ENCODE data around the gene PLEKHH3. TPM values are rescaled to one million over a fixed set of nuclear protein-coding genes. Genes with fewer than 3 reads are reported as not detected.
A peak's percentile ranks its signal among the peaks of the same experiment; 100 is the strongest.

Gene PLEKHH3
- polyA plus RNA-seq, 1 of the 3 experiments (the other 2 are of a cell fraction), result 12.8 TPM

DNA sequence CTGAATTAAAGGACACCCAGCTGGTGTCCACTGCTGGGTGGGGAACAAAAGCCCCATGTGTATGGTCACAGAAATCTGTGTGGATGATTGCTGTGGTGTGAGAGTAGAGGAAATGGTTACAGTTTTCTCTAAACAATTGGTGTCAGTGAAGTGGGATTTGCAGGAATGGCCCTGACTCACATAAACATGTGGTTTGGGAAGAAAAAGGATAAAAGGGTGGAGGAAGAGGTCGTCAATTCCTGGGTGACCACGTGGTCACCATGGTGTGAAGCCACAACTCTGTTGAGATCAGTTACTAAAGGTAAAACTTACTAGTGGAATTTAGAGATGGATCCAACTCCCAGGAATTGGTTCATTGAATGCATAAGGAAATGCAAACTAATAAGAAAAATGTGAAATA is 21.3 kb downstream of the PLEKHH3 start:
- peaks cover 4 to 20% of the 10 kb centered on the region in 2 experiments; a peak in 2 of 4 replicates for H3K4me1 ChIP-seq (ENCODE audit: control insufficient read depth in 1 of 2, insufficient read depth in 2 of 2, low read depth in 1 of 2, low read length in 1 of 2)
- no peaks in the 10 kb centered on the region for H3K9me3 ChIP-seq
- 85% methylated on average over 2 of the region's 2 CpGs for WGBS (ENCODE audit: low lambda C conversion rate)
- no peak overlapping the region for H3K9ac ChIP-seq
- H3K27me3 ChIP-seq (ENCODE audit: insufficient read depth), result no peaks in the 10 kb centered on the region
- no peak for DNase-seq
- peaks cover 9% of the 10 kb centered on the region; the same call in 1 of the 2 replicates for H3K79me2 ChIP-seq (ENCODE audit: insufficient read depth)
- no peak overlapping the region for H2AFZ ChIP-seq (ENCODE audit: low read depth)
- no peaks in the 10 kb centered on the region for H4K20me1 ChIP-seq (ENCODE audit: insufficient read depth)
- TF ChIP-seq, protein P1, sequence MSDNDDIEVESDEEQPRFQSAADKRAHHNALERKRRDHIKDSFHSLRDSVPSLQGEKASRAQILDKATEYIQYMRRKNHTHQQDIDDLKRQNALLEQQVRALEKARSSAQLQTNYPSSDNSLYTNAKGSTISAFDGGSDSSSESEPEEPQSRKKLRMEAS (IDR thresholded peaks at IDR 0.05; ENCODE audit: low read depth), result 0 out of 2 replicates have a peak, but pooled peaks have one; percentile 15
- TF ChIP-seq RXRA (IDR thresholded peaks at IDR 0.05; ENCODE audit: borderline replicate concordance, low read depth) (no peak), MEF2A (IDR thresholded peaks at IDR 0.05; ENCODE audit: borderline replicate concordance, low read depth) (no peak)
- ChIA-PET CTCF (interaction anchor here (0.8 to 2.5 kb wide), 3 partner anchors 19 to 77 kb away, joined by 3 to 10 read pairs (median 7); no protein-coding TSS in a partner anchor), POLR2A (interaction anchor here (1.0 kb wide), 1 partner anchor 24 kb away, joined by 3 read pairs; no protein-coding TSS in a partner anchor)
- H3K9me2 ChIP-seq, result no peaks in the 10 kb centered on the region
- peaks cover 24% of the 10 kb centered on the region for H3F3A ChIP-seq (replicated peaks; ENCODE audit: insufficient read depth)
- H3K27ac ChIP-seq (ENCODE audit: low read depth in 2 of 2, low read length in 1 of 2), result no peak overlapping the region
- H3K4me2 ChIP-seq, result no peak overlapping the region
- H3K4me3 ChIP-seq (ENCODE audit: low read depth in 2 of 2, low read length in 1 of 2), result no peak overlapping the region
- H3K36me3 ChIP-seq (replicated peaks in 1 of 2; ENCODE audit: control insufficient read depth in 1 of 2, insufficient read depth in 2 of 2, low read length in 1 of 2), result no peaks in the 10 kb centered on the region

DNA sequence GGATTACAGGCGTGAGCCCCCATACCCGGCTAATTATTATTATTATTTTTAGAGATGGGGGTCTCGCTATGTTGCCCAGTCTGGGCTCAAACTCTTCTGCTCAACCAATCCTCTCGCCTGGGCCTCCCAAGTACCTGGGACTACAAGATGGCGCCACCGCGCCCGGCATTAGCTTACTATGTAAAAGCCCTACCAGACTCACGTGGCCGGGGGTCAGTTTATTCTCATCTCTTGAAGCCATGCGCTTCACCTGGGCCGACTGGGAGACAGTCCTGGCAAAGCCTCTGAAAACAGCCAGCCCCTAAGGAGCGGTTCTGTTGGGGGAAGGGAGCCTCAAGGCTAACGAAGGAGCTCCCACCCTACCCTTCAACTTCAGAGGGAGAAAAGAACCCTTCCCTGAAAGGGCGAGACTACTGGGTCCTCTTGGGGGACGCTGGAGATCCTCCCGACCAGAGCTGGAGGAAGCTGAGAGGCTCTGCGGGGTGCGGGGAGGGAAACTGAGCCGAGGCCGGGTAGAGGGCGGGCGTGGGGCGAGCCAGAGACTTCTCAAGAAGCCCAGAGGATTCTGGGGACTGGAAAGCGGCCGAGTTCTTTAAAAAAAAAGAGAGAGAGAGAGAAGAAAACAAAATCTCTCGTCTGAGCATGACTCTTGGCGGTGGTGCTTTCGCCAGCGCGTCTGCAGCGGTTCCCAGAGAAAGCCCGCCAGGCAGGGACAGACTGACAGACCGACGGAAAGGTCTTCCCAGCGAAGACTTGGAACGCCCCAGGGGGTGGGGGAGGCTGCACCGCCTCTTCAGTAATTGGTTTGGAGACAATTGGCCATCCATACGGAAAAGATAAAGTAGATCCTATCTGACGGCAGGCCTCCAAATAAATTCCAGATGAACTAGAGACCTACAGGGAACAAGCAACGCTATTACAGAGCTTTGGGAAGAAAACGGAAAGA is 23.3 kb downstream of the PLEKHH3 start:
- Histone ChIP-seq H3K27me3 (ENCODE audit: insufficient read depth) (no peaks in the 10 kb centered on the region), H3K79me2 (ENCODE audit: insufficient read depth) (no peaks in the 10 kb centered on the region), H3K9ac (peak overlapping the region; percentile 58), H3K36me3 (replicated peaks in 1 of 2; ENCODE audit: control insufficient read depth in 1 of 2, insufficient read depth in 2 of 2, low read length in 1 of 2) (no peaks in the 10 kb centered on the region), H4K20me1 (ENCODE audit: insufficient read depth) (no peaks in the 10 kb centered on the region), H2AFZ (ENCODE audit: low read depth) (peak overlapping the region; percentile 99), H3K4me3 (ENCODE audit: low read depth in 2 of 2, low read length in 1 of 2) (peak overlapping the region; percentile 32 to 40), H3K9me2 (no peaks in the 10 kb centered on the region), H3K4me2 (peak overlapping the region; percentile 71), H3K9me3 (no peaks in the 10 kb centered on the region), H3K4me1 (ENCODE audit: control insufficient read depth in 1 of 2, insufficient read depth in 2 of 2, low read depth in 1 of 2, low read length in 1 of 2) (peaks cover 0 to 12% of the 10 kb centered on the region in 2 experiments; a peak in 1 of 4 replicates), H3F3A (replicated peaks; ENCODE audit: insufficient read depth) (peaks cover 20% of the 10 kb centered on the region), H3K27ac (ENCODE audit: low read depth in 2 of 2, low read length in 1 of 2) (peak overlapping the region; percentile 87 to 93)
- CTCF ChIA-PET, result interaction anchor here (0.9 to 2.5 kb wide), 9 partner anchors 10 to 109 kb away, joined by 3 to 13 read pairs (median 5); partner anchors contain the start of genes PLEKHH3 and PSMC3IP
- POLR2A ChIA-PET, result interaction anchor here (1.1 to 3.1 kb wide), 11 partner anchors 8 to 75 kb away, joined by 3 to 22 read pairs (median 8); partner anchors contain the start of genes PLEKHH3, RETREG3 and TUBG1
- peak; percentile 83 for DNase-seq
- WGBS (ENCODE audit: low lambda C conversion rate), result 34% methylated on average over 41 of the region's 42 CpGs
- no peak for TF ChIP-seq FOSL2 (IDR thresholded peaks at IDR 0.05; ENCODE audit: borderline replicate concordance, low read depth)
- TF ChIP-seq NRF1 (IDR thresholded peaks at IDR 0.05; ENCODE audit: low read depth, low read length), result no peak
- TF ChIP-seq RXRA (IDR thresholded peaks at IDR 0.05; ENCODE audit: borderline replicate concordance, low read depth), result peak; percentile 36; the same call in 1 of the 2 replicates
- TF ChIP-seq, protein P2, sequence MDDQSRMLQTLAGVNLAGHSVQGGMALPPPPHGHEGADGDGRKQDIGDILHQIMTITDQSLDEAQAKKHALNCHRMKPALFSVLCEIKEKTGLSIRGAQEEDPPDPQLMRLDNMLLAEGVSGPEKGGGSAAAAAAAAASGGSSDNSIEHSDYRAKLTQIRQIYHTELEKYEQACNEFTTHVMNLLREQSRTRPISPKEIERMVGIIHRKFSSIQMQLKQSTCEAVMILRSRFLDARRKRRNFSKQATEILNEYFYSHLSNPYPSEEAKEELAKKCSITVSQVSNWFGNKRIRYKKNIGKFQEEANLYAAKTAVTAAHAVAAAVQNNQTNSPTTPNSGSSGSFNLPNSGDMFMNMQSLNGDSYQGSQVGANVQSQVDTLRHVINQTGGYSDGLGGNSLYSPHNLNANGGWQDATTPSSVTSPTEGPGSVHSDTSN (IDR thresholded peaks at IDR 0.05), result peak; percentile 52
- peak; percentile 40; the same call in 1 of the 2 replicates for TF ChIP-seq NFIC (IDR thresholded peaks at IDR 0.05; ENCODE audit: borderline replicate concordance)
- no peak for TF ChIP-seq MEF2A (IDR thresholded peaks at IDR 0.05; ENCODE audit: borderline replicate concordance, low read depth)
- TF ChIP-seq MXI1 (IDR thresholded peaks at IDR 0.05; ENCODE audit: low read depth, low read length), result peak; percentile 79
- TF ChIP-seq CHD2 (IDR thresholded peaks at IDR 0.05; ENCODE audit: low read length, partially characterized antibody), result peak; percentile 96
- TF ChIP-seq, protein P3, sequence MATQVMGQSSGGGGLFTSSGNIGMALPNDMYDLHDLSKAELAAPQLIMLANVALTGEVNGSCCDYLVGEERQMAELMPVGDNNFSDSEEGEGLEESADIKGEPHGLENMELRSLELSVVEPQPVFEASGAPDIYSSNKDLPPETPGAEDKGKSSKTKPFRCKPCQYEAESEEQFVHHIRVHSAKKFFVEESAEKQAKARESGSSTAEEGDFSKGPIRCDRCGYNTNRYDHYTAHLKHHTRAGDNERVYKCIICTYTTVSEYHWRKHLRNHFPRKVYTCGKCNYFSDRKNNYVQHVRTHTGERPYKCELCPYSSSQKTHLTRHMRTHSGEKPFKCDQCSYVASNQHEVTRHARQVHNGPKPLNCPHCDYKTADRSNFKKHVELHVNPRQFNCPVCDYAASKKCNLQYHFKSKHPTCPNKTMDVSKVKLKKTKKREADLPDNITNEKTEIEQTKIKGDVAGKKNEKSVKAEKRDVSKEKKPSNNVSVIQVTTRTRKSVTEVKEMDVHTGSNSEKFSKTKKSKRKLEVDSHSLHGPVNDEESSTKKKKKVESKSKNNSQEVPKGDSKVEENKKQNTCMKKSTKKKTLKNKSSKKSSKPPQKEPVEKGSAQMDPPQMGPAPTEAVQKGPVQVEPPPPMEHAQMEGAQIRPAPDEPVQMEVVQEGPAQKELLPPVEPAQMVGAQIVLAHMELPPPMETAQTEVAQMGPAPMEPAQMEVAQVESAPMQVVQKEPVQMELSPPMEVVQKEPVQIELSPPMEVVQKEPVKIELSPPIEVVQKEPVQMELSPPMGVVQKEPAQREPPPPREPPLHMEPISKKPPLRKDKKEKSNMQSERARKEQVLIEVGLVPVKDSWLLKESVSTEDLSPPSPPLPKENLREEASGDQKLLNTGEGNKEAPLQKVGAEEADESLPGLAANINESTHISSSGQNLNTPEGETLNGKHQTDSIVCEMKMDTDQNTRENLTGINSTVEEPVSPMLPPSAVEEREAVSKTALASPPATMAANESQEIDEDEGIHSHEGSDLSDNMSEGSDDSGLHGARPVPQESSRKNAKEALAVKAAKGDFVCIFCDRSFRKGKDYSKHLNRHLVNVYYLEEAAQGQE (IDR thresholded peaks at IDR 0.05; ENCODE audit: low read depth, low read length), result 0 out of 2 replicates have a peak, but pooled peaks have one; percentile 6
- TF ChIP-seq RCOR1 (IDR thresholded peaks at IDR 0.05; ENCODE audit: low read length), result peak; percentile 99
- no peak for TF ChIP-seq JUND (IDR thresholded peaks at IDR 0.05)
- TF ChIP-seq SIN3A (IDR thresholded peaks at IDR 0.05; ENCODE audit: borderline replicate concordance, low read depth, low read length), result peak; percentile 52; the same call in 1 of the 2 replicates
- TF ChIP-seq GATA2 (CRISPR knock-in tag; IDR thresholded peaks at IDR 0.05), result peak; percentile 98
- TF ChIP-seq, protein P4, sequence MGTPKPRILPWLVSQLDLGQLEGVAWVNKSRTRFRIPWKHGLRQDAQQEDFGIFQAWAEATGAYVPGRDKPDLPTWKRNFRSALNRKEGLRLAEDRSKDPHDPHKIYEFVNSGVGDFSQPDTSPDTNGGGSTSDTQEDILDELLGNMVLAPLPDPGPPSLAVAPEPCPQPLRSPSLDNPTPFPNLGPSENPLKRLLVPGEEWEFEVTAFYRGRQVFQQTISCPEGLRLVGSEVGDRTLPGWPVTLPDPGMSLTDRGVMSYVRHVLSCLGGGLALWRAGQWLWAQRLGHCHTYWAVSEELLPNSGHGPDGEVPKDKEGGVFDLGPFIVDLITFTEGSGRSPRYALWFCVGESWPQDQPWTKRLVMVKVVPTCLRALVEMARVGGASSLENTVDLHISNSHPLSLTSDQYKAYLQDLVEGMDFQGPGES (IDR thresholded peaks at IDR 0.05; ENCODE audit: low read depth, low read length), result no peak
- 0 out of 2 replicates have a peak, but pooled peaks have one; percentile 25 for TF ChIP-seq RAD21 (IDR thresholded peaks at IDR 0.05; ENCODE audit: low read length)
- peak; percentile 74 for TF ChIP-seq FOXJ3 (CRISPR knock-in tag; IDR thresholded peaks at IDR 0.05)
- peak; percentile 94 for TF ChIP-seq TCF12 (IDR thresholded peaks at IDR 0.05)
- TF ChIP-seq EP300 (IDR thresholded peaks at IDR 0.05; ENCODE audit: borderline replicate concordance in 1 of 2, low read depth in 1 of 2, low read length in 1 of 2), result peak in 1 of 2 experiments; percentile 97; a peak in 3 of 4 replicates
